ENCODE measurements around the gene DCAF11. TPM values are rescaled to one million over a fixed set of nuclear protein-coding genes. Genes with fewer than 3 reads are reported as not detected.

DCAF11 gene
- total and polyA plus RNA-seq, 2 of the 13 experiments (the other 11 are each of a cell fraction or from before 2014, with no cell fraction given), result 150 to 257 TPM

GRCh38 chr14:24141097-24141880, 26.7 kb downstream of the DCAF11 start, which contains the start of gene EMC9 (continued):
- TF ChIP-seq PRDM4 (CRISPR knock-in tag; IDR thresholded peaks at IDR 0.05; ENCODE audit: borderline replicate concordance) (no peak), ARNT (IDR thresholded peaks at IDR 0.05) (no peak), ZNF563 (CRISPR knock-in tag; IDR thresholded peaks at IDR 0.05) (no peak), ZNF550 (CRISPR knock-in tag; IDR thresholded peaks at IDR 0.05; ENCODE audit: borderline replicate concordance) (peak; percentile 99), ZNF567 (CRISPR knock-in tag; IDR thresholded peaks at IDR 0.05; ENCODE audit: borderline replicate concordance) (no peak; the same call in 1 of the 2 replicates), ZFP36L1 (CRISPR knock-in tag; IDR thresholded peaks at IDR 0.05) (peak; percentile 94; the same call in 1 of the 2 replicates), MATR3 (CRISPR knock-in tag; IDR thresholded peaks at IDR 0.05) (no peak; the same call in 1 of the 2 replicates), ZNF260 (CRISPR knock-in tag; IDR thresholded peaks at IDR 0.05; ENCODE audit: borderline replicate concordance, low read depth) (peak; percentile 98; the same call in 1 of the 2 replicates), ZNF570 (CRISPR knock-in tag; IDR thresholded peaks at IDR 0.05; ENCODE audit: borderline replicate concordance) (peak; percentile 90), HMG20B (CRISPR knock-in tag; conservative IDR thresholded peaks at IDR 0.05) (peak; percentile 81), IKZF4 (CRISPR knock-in tag; IDR thresholded peaks at IDR 0.05; ENCODE audit: borderline replicate concordance, low read depth, not compliant biosample characterization) (no peak), NCOA5 (CRISPR knock-in tag; IDR thresholded peaks at IDR 0.05) (no peak), ZNF580 (CRISPR knock-in tag; IDR thresholded peaks at IDR 0.05; ENCODE audit: borderline replicate concordance, low read depth) (peak; percentile 84), BCL6 (CRISPR knock-in tag; IDR thresholded peaks at IDR 0.05) (no peak; the same call in 1 of the 2 replicates), IRF2 (CRISPR knock-in tag; IDR thresholded peaks at IDR 0.05) (peak; percentile 89), ZNF3 (CRISPR knock-in tag; IDR thresholded peaks at IDR 0.05) (peak; percentile 35; the same call in 1 of the 2 replicates), ZSCAN30 (CRISPR knock-in tag; IDR thresholded peaks at IDR 0.05) (no peak), ZNF468 (CRISPR knock-in tag; IDR thresholded peaks at IDR 0.05) (peak; percentile 99), REPIN1 (CRISPR knock-in tag; IDR thresholded peaks at IDR 0.05; ENCODE audit: borderline replicate concordance, low read depth) (peak; percentile 6; the same call in 1 of the 2 replicates), ZNF672 (CRISPR knock-in tag; IDR thresholded peaks at IDR 0.05) (no peak), ATRX (CRISPR knock-in tag; IDR thresholded peaks at IDR 0.05; ENCODE audit: borderline replicate concordance) (0 out of 2 replicates have a peak, but pooled peaks have one; percentile 9), ZNF432 (CRISPR knock-in tag; IDR thresholded peaks at IDR 0.05; ENCODE audit: borderline replicate concordance) (no peak), BCL3 (CRISPR knock-in tag; IDR thresholded peaks at IDR 0.05) (peak; percentile 97), KDM6A (CRISPR knock-in tag; IDR thresholded peaks at IDR 0.05; ENCODE audit: low read depth) (no peak), HDAC2 (CRISPR knock-in tag; IDR thresholded peaks at IDR 0.05) (0 out of 2 replicates have a peak, but pooled peaks have one; percentile 95), ZNF121 (CRISPR knock-in tag; IDR thresholded peaks at IDR 0.05) (no peak), ZFP37 (CRISPR knock-in tag; IDR thresholded peaks at IDR 0.05; ENCODE audit: borderline replicate concordance) (peak; percentile 64; the same call in 1 of the 2 replicates), NR2F2 (IDR thresholded peaks at IDR 0.05; ENCODE audit: borderline replicate concordance, low read depth) (no peak)
